ENCODE data around the gene ADAM10.

The ADAM10 gene

DNA sequence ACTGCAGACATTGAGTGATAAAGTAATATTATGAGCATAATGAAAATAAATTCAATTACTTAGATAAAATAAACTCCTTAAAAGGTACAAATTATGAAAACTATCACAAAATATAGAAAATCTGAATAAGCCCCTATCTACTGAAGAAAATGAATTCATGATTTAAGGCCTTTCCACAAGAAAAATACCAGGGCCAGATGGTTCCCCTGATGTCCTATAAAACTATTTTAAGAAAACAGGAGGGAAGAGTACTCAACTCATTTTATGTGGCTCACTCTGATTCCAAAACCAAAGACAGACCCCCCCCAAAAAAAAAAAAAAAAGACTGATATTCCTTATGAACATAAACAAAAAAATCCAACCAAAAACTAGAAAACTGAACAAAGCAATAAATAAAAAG, 59.9 kb downstream of the ADAM10 start:
- peaks cover 4% of the 10 kb centered on the region for H3K36me3 ChIP-seq (ENCODE audit: control insufficient read depth, low read depth, low read length)
- H3K4me1 ChIP-seq (ENCODE audit: control insufficient read depth, low read depth, low read length) = peaks cover 14% of the 10 kb centered on the region
- no peaks in the 10 kb centered on the region for H3K9me3 ChIP-seq (ENCODE audit: control insufficient read depth, low read depth, low read length)
- no peak overlapping the region for H3K27ac ChIP-seq (ENCODE audit: low read length)
- no peak overlapping the region for H3K4me3 ChIP-seq (ENCODE audit: low read length)
- no peaks in the 10 kb centered on the region for H3K27me3 ChIP-seq (ENCODE audit: control insufficient read depth, insufficient read depth, low read length)
- H3K9ac ChIP-seq (ENCODE audit: low read length) = no peak overlapping the region

GRCh38 chr15:58686286-58686685, 63.2 kb downstream of the ADAM10 start:
- no peaks in the 10 kb centered on the region for H3K9me3 ChIP-seq (ENCODE audit: control insufficient read depth, low read depth, low read length)
- H3K4me3 ChIP-seq (ENCODE audit: low read length) = no peak overlapping the region
- no peaks in the 10 kb centered on the region for H3K36me3 ChIP-seq (ENCODE audit: control insufficient read depth, low read depth, low read length)
- no peaks in the 10 kb centered on the region for H3K27me3 ChIP-seq (ENCODE audit: control insufficient read depth, insufficient read depth, low read length)
- peaks cover 11% of the 10 kb centered on the region for H3K4me1 ChIP-seq (ENCODE audit: control insufficient read depth, low read depth, low read length)
- H3K27ac ChIP-seq (ENCODE audit: low read length) = no peak overlapping the region
- no peak overlapping the region for H3K9ac ChIP-seq (ENCODE audit: low read length)

DNA sequence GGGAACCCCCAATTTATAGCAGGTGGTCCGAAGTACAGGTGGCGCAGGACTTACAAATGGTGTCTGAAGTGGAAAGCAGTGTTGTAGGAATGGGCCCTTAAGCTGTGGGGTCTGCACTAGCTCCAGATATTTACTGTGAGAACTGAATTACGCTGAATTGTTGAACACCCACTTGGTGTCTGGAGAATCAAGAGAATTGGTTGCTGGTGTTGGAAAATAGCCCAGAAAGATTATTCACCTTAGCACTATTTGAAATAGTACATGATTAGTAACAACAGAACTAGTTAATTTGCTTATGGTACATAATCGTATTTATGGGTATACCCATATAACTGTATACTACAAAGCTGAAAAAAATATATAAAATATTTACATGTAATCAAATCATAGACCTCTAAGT, 64.8 kb downstream of the ADAM10 start:
- Histone ChIP-seq H3K9me3 (ENCODE audit: control insufficient read depth, low read depth, low read length) (no peaks in the 10 kb centered on the region), H3K36me3 (ENCODE audit: control insufficient read depth, low read depth, low read length) (no peaks in the 10 kb centered on the region), H3K4me3 (ENCODE audit: low read length) (no peak overlapping the region), H3K27me3 (ENCODE audit: control insufficient read depth, insufficient read depth, low read length) (no peaks in the 10 kb centered on the region), H3K4me1 (ENCODE audit: control insufficient read depth, low read depth, low read length) (peaks cover 11% of the 10 kb centered on the region), H3K27ac (ENCODE audit: low read length) (peak overlapping the region; percentile 16), H3K9ac (ENCODE audit: low read length) (no peak overlapping the region)

DNA sequence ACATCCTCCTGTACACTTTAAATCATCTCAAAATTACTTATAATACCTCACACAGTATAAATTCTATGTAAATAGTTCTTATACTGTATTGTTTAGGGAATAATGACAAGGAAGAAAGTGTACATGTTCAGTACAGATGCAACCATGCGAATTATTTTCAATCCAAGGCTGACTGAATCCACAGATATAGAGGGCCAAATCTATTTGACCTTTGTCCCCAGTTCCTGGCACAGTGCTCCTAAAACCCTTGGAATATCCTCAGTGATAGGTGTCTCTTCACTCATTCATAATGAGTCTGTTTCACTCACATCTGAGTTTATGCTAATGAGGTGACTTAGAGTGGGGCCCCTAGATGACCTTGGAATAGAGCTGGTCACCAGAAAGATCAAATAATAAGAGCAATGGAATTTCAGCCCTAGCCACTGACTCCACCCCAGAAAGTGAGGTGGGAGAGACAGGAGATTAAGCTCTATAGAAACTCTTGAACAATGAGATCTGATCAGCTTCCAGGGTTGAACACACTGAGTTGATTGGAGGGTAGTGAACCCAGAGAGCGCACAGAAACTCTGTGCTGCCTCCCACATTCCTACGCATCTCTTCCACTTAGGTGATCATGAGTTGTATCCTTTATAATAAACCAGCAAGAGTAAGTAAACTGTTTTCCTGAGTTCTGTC, 65.3 kb downstream of the ADAM10 start:
- H3K36me3 ChIP-seq (ENCODE audit: control insufficient read depth, low read depth, low read length) = no peaks in the 10 kb centered on the region

DNA sequence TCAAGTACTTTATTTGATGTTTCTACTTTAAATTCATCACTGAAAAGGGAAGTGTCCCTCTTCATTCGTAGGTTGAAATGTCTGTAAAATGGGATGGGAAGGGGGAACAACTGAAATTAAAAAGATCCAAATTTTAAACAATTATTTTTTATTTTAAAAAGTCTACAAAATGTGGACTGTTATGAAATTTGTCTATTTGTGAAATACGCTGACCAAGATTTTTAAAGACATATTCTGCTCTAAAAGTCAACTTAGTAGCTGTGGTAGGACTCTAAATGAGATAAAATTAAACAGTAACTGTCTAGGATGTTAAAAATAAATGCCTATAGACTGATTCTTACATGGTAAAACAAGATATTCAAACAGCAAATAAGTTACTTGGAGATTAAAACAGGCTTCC, 67.3 kb downstream of the ADAM10 start:
- H3K4me1 ChIP-seq (ENCODE audit: control insufficient read depth, low read depth, low read length) = peaks cover 11% of the 10 kb centered on the region
- H3K9me3 ChIP-seq (ENCODE audit: control insufficient read depth, low read depth, low read length) = no peaks in the 10 kb centered on the region
- no peaks in the 10 kb centered on the region for H3K27me3 ChIP-seq (ENCODE audit: control insufficient read depth, insufficient read depth, low read length)
- H3K36me3 ChIP-seq (ENCODE audit: control insufficient read depth, low read depth, low read length) = peaks cover 6% of the 10 kb centered on the region
- no peak overlapping the region for H3K9ac ChIP-seq (ENCODE audit: low read length)
- H3K4me3 ChIP-seq (ENCODE audit: low read length) = no peak overlapping the region
- H3K27ac ChIP-seq (ENCODE audit: low read length) = no peak overlapping the region

More for the DNA sequence above, 65.3 kb downstream of the ADAM10 start:
- Histone ChIP-seq H3K9ac (ENCODE audit: low read length) (no peak overlapping the region), H3K4me3 (ENCODE audit: low read length) (no peak overlapping the region), H3K27ac (ENCODE audit: low read length) (peak overlapping the region; percentile 16), H3K9me3 (ENCODE audit: control insufficient read depth, low read depth, low read length) (no peaks in the 10 kb centered on the region), H3K27me3 (ENCODE audit: control insufficient read depth, insufficient read depth, low read length) (no peaks in the 10 kb centered on the region), H3K4me1 (ENCODE audit: control insufficient read depth, low read depth, low read length) (peaks cover 11% of the 10 kb centered on the region)

DNA sequence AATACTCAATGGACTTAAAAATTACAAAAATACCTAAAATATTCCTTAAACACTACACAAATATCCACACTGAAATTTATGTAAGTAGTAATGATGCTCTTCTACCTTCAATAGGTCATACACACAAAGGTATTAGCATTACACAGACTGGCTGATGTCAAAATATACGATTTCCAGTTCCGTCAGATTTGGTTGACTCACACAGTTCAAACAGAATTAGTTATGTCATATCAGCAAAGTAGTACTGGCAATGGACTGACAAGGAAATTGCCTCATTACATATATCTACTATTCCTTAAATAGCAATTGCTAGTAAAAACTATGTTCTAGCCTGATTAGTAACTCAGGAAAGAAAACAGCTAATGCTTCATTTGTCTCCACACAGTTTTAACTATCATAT, 70.8 kb downstream of the ADAM10 start:
- Histone ChIP-seq H3K27ac (ENCODE audit: low read length) (no peak overlapping the region), H3K9ac (ENCODE audit: low read length) (no peak overlapping the region), H3K27me3 (ENCODE audit: control insufficient read depth, insufficient read depth, low read length) (no peaks in the 10 kb centered on the region), H3K4me1 (ENCODE audit: control insufficient read depth, low read depth, low read length) (no peaks in the 10 kb centered on the region), H3K9me3 (ENCODE audit: control insufficient read depth, low read depth, low read length) (no peaks in the 10 kb centered on the region), H3K4me3 (ENCODE audit: low read length) (no peak overlapping the region), H3K36me3 (ENCODE audit: control insufficient read depth, low read depth, low read length) (peaks cover 6% of the 10 kb centered on the region)

DNA sequence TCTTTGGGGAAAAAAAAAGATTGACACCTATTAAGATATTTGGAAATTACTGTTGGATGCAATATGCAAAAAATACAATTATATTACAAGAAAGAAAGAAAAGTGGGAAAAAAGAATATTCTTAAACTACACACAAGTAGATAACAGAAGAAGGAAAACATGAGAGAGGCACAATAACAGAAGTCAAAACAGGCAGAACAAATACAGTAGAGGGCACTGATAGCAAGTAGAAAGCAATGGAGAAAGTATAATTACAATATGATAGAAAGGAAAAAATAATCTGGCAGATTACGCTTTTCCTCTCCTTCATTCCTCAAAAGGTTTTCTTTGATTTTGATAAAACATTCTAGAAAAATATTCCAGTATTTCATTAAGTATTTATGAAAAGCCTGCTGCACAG, 72.1 kb downstream of the ADAM10 start:
- Histone ChIP-seq H3K36me3 (ENCODE audit: control insufficient read depth, low read depth, low read length) (peaks cover 6% of the 10 kb centered on the region), H3K9ac (ENCODE audit: low read length) (no peak overlapping the region), H3K4me1 (ENCODE audit: control insufficient read depth, low read depth, low read length) (no peaks in the 10 kb centered on the region), H3K4me3 (ENCODE audit: low read length) (no peak overlapping the region), H3K9me3 (ENCODE audit: control insufficient read depth, low read depth, low read length) (no peaks in the 10 kb centered on the region), H3K27me3 (ENCODE audit: control insufficient read depth, insufficient read depth, low read length) (no peaks in the 10 kb centered on the region), H3K27ac (ENCODE audit: low read length) (no peak overlapping the region)

- Histone ChIP-seq H3K4me1 (ENCODE audit: control insufficient read depth, low read depth, low read length) (no peaks in the 10 kb centered on the region), H3K27ac (ENCODE audit: low read length) (no peak overlapping the region), H3K27me3 (ENCODE audit: control insufficient read depth, insufficient read depth, low read length) (no peaks in the 10 kb centered on the region), H3K9ac (ENCODE audit: low read length) (no peak overlapping the region), H3K9me3 (ENCODE audit: control insufficient read depth, low read depth, low read length) (no peaks in the 10 kb centered on the region), H3K4me3 (ENCODE audit: low read length) (no peak overlapping the region), H3K36me3 (ENCODE audit: control insufficient read depth, low read depth, low read length) (peaks cover 6% of the 10 kb centered on the region)
Observed at GRCh38 chr15:58676766-58677165, 72.7 kb downstream of the ADAM10 start.

DNA sequence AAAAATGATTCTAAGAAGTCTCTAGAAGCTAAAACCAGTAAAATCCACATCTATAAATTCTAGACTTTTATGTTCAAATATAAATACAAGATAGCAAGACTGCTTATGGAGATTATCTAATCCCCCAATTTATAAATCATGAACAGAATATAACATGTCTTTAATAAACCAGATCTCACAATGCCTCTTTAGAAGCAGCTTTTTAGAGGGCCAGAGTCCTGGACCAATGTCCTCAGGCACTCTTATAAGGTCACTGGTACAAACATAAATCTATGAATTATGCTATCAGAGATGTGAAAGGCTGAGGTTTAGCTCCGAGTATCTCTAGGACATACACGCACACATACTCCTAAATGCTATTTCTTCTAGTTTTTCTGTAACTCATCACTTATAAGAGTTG, 78.3 kb downstream of the ADAM10 start:
- no peaks in the 10 kb centered on the region for H3K9me3 ChIP-seq (ENCODE audit: control insufficient read depth, low read depth, low read length)
- no peak overlapping the region for H3K9ac ChIP-seq (ENCODE audit: low read length)
- no peaks in the 10 kb centered on the region for H3K36me3 ChIP-seq (ENCODE audit: control insufficient read depth, low read depth, low read length)
- no peak overlapping the region for H3K4me3 ChIP-seq (ENCODE audit: low read length)
- no peak overlapping the region for H3K27ac ChIP-seq (ENCODE audit: low read length)
- peaks cover 36% of the 10 kb centered on the region for H3K4me1 ChIP-seq (ENCODE audit: control insufficient read depth, low read depth, low read length)
- H3K27me3 ChIP-seq (ENCODE audit: control insufficient read depth, insufficient read depth, low read length) = no peaks in the 10 kb centered on the region

DNA sequence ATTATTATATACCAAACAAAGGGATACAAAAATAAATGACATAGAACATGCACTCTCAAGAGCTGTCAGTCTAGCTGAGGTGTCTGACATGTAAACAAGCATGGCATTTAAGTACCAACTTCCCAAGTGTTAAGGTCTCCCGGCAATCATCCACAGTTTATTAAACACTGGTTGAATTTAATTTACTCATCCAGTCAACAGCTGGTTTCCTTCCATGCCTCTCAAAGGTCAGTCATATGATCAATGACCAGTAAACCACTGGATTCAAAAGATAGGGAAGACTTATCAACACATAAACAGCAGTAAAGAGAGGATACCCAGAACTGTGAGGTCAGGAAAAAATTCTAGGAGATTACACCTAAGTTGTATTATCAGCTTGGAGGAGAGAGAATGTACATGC, 80.4 kb downstream of the ADAM10 start:
- no peak overlapping the region for H3K27ac ChIP-seq (ENCODE audit: low read length)
- peaks cover under 1% of the 10 kb centered on the region for H3K36me3 ChIP-seq (ENCODE audit: control insufficient read depth, low read depth, low read length)
- H3K9ac ChIP-seq (ENCODE audit: low read length) = no peak overlapping the region
- H3K4me1 ChIP-seq (ENCODE audit: control insufficient read depth, low read depth, low read length) = peaks cover 50% of the 10 kb centered on the region
- no peaks in the 10 kb centered on the region for H3K27me3 ChIP-seq (ENCODE audit: control insufficient read depth, insufficient read depth, low read length)
- H3K4me3 ChIP-seq (ENCODE audit: low read length) = no peak overlapping the region
- H3K9me3 ChIP-seq (ENCODE audit: control insufficient read depth, low read depth, low read length) = no peaks in the 10 kb centered on the region

DNA sequence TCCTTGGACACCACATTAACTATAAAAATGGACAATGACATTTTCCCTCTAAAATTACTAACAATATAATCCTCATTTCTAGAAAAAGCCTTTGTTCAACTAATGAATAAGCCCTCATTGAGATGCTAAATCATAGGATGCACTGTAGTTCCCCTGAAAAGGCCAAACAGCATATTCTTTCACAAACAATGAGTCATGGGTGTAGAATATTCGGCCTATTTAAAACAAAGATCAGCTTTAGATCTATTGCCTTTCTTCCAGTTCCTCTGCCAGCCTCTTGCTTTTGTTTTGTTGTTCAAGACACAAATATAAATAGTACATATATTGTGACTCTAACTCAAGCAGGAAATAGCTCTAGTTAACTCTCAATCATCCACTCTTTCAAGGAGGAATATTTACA, 82.5 kb downstream of the ADAM10 start:
- Histone ChIP-seq H3K36me3 (ENCODE audit: control insufficient read depth, low read depth, low read length) (peaks cover 2% of the 10 kb centered on the region), H3K9me3 (ENCODE audit: control insufficient read depth, low read depth, low read length) (no peaks in the 10 kb centered on the region), H3K27me3 (ENCODE audit: control insufficient read depth, insufficient read depth, low read length) (no peaks in the 10 kb centered on the region), H3K4me1 (ENCODE audit: control insufficient read depth, low read depth, low read length) (peaks cover 50% of the 10 kb centered on the region), H3K4me3 (ENCODE audit: low read length) (peak overlapping the region; percentile 38), H3K9ac (ENCODE audit: low read length) (no peak overlapping the region), H3K27ac (ENCODE audit: low read length) (peak overlapping the region; percentile 35)

GRCh38 chr15:58665672-58666071, 83.8 kb downstream of the ADAM10 start:
- peaks cover 2% of the 10 kb centered on the region for H3K36me3 ChIP-seq (ENCODE audit: control insufficient read depth, low read depth, low read length)
- H3K27me3 ChIP-seq (ENCODE audit: control insufficient read depth, insufficient read depth, low read length) = no peaks in the 10 kb centered on the region
- H3K4me3 ChIP-seq (ENCODE audit: low read length) = no peak overlapping the region
- H3K4me1 ChIP-seq (ENCODE audit: control insufficient read depth, low read depth, low read length) = peaks cover 50% of the 10 kb centered on the region
- H3K27ac ChIP-seq (ENCODE audit: low read length) = no peak overlapping the region
- no peaks in the 10 kb centered on the region for H3K9me3 ChIP-seq (ENCODE audit: control insufficient read depth, low read depth, low read length)
- H3K9ac ChIP-seq (ENCODE audit: low read length) = no peak overlapping the region
